Measurements from ENCODE around the gene MR1.

MR1 gene

GRCh38 chr1:181064702-181065101 is 30.9 kb downstream of the MR1 start:
- DNase-seq: no peak

DNA sequence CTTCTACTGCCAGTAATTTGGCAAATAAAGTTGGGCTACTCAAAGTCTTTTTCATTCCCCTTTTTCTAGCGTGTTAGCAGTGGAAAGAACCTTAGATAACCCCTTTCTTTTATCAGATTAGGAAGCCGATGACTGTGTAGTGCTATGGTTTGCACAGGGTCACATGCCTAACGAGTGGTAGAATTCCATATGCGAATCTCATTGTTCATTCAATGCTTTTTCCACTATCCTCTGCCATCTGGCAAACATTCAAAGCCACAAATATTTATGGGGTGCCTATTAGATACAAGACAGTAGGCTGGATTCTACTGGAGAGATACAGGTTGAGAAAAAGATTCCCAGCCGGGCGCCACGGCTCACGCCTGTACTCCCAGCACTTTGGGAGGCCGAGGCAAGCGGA is 39.9 kb downstream of the MR1 start:
- DNase-seq: no peak

DNA sequence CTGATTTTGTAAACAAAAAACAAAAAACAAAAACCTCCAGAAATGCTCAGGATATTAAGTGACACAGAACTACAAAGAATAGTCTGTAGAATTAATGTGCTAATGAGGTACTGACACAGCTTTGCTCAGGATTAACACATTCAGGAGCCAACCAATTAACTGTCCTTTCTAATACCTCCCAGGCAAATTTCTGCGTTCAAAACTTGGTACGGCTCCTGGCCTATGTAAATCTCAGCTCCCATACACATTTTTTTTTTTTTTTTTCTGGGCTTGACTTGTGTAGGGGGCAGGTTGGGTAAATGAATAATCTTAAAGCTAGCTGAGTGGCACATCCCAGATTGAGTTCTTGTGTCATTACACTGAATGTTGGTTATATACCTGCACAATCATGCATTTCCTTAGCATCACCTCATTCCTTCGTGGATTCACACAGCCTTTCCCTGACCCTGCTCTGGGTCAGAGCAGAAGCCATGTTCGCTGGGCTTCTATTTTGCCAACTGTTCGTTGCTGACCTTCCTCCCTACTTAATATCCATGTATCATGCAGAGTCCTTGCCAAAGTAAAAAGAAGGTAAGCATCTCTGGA is 42.1 kb downstream of the MR1 start:
- no peak for DNase-seq

DNA sequence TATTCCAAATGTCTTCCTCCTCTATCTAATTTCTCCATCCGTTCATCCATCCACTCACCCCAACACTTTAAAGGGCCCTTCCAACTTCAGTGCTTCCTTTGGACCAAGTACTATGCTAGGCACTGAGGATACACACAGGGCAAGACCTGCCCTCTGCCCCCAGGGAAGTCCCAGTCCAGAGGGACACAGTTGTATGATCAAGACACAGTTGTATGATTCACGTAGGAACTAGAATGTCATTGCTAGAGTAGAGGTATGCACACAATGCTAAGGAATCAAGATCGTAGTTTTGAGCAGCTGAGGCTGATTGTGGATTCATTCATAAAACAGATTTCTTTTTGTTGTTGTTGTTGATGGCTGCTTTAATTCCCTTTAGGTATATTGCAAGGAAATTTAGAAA is 43.1 kb downstream of the MR1 start:
- no peak for DNase-seq

GRCh38 chr1:181077576-181078242 is 43.9 kb downstream of the MR1 start:
- DNase-seq: no peak

DNA sequence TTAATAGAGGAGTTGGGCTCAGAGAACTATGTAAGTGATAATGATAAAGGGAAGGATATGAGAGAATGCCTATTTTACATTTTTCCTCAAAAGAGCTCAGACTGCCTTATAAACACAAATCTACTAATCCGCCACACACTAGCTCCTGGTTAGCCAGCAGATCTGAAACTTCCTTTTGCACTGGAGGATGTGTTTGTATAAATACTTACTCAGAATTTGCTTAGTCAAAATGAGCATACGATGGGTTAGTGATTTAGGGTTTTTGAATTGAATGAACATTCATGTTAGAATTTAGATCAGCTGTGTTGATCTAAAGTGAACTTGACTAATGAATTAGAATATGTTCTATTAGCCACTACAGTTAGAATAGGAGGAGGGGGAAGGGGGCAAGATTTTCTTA is 45.6 kb downstream of the MR1 start:
- DNase-seq: no peak

DNA sequence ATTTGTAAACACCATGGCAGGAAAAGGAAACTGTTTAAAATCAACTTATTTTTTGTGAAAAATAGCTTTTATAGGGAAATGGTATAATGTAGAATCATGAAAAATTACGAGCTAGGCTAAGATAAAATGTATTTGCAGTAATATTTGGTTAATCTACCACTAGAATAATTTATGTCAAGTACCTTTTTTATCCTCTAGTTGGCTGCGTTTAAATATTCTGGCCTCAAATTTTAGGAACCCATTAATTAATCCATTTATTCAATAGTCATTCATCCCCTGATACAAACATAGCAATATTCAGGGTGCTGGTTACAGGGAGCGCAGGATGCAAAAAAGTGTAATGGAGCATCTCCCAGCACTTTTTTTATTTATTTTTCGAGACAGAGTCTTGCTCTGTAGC is 46.1 kb downstream of the MR1 start:
- DNase-seq: no peak

DNA sequence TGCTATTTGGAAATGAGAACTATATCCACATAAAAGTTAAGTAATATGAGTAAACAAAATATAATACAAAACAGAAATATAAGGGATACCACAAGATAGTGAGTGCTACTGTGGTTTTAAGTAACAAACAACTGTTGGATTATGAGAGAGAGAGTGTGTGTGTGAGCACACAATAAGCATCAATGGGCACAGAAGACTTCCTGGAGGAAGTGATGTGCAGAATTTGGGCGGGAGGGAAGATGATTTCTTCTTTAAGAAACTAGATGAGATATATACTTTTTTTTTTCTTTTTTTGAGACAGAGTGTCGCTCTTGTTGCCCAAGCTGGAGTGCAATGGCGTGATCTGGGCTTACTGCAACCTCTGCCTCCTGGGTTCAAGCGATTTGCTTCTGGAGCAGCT is 46.8 kb downstream of the MR1 start:
- DNase-seq: no peak

DNA sequence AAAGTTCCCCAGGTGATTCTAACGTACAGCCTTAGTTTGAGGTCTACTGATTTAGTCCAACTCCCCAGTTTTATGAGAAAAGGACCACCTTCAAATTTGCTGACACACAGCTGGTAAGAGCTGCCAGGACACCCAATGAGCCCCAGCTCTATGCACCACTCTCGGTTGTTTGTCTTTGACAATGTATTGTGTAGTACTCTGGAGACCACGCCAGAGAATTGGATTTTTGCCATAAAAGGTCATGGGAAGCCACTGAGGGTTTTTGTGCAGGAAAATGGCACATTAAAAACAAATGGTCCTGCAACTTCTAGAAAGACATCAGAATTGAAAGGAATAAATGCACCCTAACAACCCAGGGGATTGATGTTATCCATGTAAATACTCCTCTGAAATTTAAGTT is 47.6 kb downstream of the MR1 start:
- no peak for DNase-seq

DNA sequence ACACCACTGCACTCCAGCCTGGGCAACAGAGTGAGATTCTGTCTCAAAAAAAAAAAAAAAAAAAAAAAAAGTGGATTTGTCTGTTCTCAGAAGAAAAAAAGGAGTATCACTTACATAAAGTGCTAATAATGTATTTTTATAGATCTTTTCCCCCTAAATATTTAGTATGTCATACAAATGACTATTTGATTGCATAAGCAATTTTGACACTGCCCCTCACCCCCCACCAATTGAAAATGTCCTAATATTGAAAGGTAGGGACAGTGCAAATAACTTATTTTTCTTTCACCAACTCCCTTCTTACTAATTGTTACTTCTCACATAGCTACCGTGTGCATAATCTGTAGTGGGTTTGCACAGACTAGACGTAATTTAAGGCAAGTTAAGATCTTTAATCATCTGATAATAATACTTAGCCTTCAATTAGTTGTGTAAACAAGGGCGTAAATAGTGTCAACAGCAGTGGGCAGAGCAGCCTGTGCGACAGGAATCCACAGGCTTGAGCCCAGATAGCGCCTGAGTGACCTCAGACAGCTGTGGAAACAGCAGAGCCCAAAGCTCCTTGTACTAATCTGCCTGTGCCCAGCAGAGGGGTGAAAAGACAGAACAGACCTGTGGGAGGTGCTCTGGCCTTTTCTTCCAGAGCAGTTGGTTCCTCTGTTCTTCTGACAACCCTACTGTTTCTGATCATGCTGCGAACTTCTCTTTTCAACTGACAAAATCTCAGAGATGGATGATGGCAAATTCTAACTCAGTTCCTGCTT is 50.2 kb downstream of the MR1 start:
- peak; percentile 26 for DNase-seq

DNA sequence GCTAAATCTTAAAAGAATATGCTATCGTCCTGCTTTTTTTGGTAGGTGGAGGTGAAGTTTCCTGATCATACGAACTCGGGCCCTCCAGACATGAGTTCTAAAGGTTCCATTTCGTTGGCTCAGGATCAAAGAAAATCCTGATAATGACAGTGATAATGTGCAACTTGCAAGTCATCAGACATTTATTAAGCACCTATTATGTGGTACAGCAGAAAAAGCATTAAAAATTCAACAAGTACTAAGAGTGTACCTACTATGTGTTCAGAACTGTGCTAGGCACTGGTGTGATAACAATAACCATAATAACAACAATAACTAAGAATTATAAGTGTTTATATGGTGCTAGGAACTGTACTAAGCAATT is 50.8 kb downstream of the MR1 start:
- no peak for DNase-seq

GRCh38 chr1:181086091-181086490 is 52.3 kb downstream of the MR1 start:
- no peak for DNase-seq

DNA sequence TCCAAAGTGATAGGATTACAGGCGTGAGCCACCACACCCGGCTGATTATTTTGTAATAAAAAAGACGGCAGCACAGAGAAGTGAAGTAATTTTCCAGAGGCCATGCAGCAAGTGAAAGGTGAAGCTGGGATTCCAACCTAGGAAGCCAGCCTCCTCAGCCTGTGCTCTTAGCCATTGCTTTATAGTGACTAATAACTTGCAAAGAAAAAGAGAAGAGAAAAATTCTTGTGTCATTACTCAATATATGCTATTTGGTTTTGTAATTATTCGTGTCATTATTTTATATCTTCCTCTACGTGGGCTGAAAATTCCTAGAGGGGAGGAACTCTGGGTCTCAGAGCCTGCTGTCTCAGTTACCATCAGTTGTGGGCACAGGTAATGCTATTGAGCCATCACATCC is 53.1 kb downstream of the MR1 start:
- no peak for DNase-seq

DNA sequence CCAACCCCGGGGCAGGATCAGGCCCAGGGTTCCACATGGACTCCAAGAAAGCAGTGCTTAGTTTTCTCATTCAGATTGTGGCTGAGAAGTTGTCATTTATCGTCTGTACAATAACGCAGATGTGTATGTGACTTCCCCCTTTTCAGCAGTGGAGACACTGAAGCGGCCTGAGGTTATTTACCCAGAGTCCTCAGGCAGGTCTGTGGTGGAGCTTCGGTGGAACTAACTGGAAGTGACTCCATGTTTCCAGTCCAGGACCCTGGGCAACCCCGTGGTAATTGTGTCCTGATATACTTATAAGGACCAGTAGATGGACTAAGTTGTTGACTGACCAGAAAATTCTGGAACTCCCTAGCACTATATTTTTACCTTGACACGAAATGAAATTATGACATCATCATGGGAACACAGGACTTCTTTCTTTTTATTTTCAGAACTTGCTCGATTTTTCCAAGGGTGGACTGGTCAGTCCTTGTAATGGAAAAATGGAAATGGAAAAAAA is 53.7 kb downstream of the MR1 start:
- no peak for DNase-seq

DNA sequence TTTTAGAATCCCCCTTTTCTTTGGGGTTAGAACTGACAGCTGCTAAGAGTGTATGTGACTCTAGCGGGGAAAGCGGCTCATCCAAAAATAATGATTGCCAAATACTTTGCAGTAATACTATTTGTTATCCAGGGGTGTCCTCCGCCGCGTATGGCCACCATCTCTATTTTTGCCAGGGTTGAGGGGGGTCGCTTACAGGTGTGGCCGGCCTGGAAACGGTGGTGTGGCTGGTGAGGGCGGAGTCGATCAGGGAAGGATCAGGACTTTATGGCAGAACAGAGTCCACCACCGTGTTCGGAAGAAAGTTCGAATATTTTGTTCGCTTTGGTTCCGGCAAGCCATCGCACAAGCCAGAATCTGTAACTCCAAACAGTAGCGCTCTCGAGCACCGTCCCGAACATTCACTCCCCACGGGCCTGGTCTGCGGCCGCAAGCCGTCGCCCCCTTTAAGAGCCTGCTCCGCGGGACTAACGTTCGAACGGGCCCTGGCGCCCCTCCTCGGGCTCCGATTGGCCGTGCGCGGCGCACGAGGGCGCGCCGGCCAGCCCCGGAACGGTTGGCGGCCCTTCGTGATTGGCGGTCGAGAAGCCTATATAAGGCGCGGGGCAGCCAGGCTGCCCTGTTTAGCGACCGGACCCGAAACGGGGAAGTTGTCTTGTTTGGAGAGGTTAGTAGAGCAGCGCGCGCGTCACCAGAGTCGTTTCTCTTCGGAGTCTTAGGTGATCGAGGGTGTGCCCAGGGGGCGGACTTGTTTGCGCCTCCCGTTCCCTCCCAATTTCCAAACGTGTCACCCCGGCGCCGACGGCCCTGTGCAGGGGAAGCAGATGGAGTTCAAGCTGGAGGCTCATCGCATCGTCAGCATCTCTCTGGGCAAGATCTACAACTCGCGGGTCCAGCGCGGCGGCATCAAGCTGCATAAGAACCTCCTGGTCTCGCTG is 54.6 kb downstream of the MR1 start, which contains the start of gene IER5:
IER5 (plus strand) TSS at position 622 of the 938 bp plus-strand sequence; CDS start at position 825, 203 bp downstream.
- DNase-seq: peak; percentile 96

DNA sequence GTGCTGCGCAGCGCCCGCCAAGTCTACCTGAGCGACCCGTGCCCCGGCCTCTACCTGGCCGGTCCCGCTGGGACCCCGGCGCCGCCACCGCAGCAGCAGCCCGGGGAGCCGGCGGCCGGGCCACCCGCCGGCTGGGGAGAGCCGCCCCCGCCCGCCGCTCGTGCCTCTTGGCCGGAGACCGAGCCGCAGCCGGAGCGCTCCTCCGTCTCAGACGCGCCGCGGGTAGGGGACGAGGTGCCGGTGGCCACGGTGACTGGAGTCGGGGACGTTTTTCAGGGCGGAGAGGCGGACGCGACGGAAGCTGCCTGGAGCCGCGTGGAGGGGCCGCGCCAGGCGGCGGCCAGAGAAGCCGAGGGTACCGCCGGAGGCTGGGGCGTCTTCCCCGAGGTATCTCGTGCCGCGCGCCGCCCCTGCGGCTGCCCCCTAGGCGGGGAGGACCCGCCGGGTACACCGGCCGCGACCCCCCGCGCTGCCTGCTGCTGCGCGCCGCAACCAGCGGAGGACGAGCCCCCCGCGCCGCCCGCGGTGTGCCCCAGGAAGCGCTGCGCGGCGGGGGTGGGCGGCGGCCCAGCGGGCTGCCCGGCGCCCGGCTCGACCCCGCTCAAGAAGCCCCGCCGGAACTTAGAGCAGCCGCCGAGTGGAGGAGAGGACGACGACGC is 55.4 kb downstream of the MR1 start:
- DNase-seq: no peak

DNA sequence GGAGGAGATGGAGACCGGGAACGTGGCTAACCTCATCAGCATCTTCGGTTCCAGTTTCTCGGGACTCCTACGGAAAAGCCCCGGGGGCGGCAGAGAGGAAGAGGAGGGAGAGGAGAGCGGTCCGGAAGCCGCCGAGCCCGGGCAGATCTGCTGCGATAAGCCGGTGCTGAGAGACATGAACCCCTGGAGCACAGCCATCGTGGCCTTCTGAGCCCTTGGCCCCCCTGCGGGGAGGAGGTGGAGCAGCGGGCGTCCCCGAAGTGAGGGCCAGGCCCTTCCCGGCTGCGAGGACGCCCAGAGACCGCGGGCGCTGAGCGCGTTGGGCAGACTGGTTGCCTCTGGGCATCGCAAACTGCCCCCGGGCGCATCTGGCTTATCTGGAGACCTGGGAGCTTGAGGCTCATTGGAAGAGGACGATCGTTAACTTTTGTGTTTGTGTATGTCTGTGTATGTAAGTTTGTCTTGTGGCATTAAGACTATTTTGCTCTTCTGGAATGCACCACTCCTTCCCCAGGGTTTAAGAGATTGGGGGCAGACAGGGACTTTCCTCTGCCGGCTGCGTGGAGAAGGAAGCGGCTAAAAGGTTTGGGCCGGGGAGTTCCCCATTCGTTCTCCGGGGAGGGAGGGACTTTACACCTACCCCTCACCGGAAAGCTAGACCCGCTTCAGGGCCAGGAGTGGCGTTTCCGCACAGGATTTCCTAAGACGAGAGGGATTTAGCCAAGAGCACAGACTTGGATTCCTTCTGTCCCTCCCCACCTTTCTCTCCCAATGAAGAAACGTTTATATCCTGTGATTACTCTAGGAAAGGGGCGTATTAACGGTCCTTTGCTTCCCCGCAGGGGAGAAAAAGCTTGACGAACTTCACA is 56.1 kb downstream of the MR1 start:
- DNase-seq: peak; percentile 64

DNA sequence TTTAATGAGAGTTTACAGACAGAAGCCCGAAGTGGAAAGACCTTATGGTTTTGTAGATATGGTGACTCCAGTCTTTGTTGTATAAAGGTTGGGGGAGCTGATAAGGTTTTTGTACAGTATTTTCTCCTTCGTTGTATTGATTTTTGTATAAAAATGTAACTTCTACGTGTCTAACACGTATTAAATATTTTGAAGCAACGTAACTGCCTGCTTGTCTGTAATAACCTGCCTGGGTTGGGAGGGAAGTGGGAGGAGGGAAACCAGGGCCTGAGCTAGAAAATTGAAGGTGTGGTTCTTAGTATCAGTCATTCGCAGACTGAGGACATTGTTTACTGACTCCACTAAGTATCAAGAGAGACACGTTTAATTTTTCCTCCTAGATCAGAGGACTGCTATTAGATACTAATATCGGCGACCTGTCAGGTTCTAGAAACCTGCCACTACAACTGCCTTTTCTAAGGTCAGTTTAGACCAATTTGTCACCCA is 56.9 kb downstream of the MR1 start:
- no peak for DNase-seq

DNA sequence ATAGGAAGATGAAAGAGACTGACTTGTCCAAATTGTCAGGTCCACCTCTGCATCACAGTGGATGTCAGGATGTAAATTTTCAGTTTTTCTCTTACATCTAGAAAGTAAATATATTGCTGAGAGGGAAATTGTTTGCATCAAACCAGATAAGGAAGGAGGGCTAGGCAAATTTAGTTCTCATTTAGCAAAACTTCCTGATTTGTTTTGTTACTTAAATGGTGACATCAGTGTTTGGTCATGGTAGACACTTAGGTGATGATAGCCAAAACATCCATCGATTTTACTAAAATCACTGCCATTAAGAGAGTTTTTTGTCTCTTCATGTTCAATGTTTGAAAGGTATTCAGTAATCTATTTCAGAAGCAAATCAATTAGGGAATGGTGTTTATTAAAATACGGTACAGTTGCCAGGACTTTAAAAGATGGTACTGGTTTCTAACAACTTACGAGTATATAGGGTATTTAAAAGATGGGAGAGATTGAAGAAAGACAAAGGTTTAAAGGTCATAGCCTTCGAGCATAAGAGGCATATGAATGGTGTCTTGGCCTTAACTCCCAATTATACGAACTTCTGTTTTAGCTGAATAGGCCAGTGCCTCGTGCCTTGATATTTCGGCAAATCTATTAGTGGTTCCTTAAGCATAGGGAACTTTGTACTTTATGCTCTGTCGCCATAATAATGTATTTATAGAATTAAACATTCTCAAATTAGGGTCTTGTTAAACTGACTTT is 57.7 kb downstream of the MR1 start:
- no peak for DNase-seq

DNA sequence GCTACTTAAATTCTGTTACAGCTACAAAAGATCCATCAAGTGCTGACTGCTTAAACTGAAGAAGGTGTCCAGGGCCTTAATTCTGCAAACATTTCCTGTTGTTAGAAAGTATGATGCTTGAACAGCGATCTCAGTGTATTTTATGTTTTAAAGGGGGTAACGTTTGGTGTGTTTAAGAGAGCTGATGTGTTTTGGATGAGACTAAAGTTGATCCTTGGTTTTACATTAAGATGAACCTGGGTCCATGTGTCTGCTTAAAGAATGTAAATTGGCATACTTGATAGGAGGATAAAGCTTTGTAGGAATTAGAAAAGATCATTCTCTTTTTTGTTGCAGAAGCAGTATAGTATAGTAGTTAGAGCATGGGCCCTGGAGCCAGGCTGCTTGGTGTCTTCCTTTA is 58.3 kb downstream of the MR1 start:
- no peak for DNase-seq
